GM19043 (cell line): Measurements from ENCODE around the gene GGT1.
"Not testable (repeated sequence)": the region's sequence is repeated elsewhere in the genome, so short reads cannot be mapped to it uniquely, and the experiment has no call there.

Experiments
- ATAC-seq: cut with Tn5 transposase; IDR thresholded peaks from one replicate; pipeline ENCODE4 v1.9.1; 2021; ENCODE audit warnings: low read depth; ENCODE audit not compliant: unreplicated experiment

The GGT1 gene

GRCh38 chr22:24602847-24603769 lies at the start of gene GGT1:
TSS of gene GGT1 (plus strand) at chr22:24603193. CDS start at chr22:24611082, 7,889 bp downstream.
- ATAC-seq = not testable (repeated sequence)

- ATAC-seq = no peak
Measured at GRCh38 chr22:24553597-24554312, 49.2 kb upstream of the GGT1 start.

GRCh38 chr22:24554313-24555164 lies 48.5 kb upstream of the GGT1 start, which contains the start of gene GUCD1:
TSS of gene GUCD1 (minus strand) at chr22:24555138. CDS start at chr22:24554991, 147 bp downstream.
- peak; percentile 17 for ATAC-seq

- ATAC-seq = peak; percentile 67
Measured at GRCh38 chr22:24555165-24556039, 47.6 kb upstream of the GGT1 start, which contains the start of gene SNRPD3. TSS of gene SNRPD3 (plus strand) at chr22:24555999. CDS start at chr22:24557675, 1,676 bp downstream.

- ATAC-seq = no peak
Measured at GRCh38 chr22:24559471-24559870, 43.5 kb upstream of the GGT1 start.

DNA sequence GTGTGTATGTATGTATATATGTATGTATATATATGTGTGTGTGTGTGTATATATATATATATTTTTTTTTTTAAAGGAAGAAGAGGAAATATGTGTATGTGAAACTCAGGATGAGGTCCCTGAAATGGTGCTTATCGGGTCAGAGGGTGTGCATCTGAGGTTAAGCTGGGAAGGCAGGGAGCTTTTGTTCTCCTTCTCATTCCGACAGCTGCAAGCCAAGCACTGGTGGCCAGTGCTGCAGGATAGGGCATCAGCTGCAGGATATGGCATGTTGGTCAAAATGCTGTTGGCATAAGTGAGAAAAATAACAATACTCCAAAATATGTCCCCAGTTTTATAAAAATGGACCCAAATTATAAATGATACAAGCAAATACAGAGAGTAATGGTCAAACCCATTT lies 39.7 kb upstream of the GGT1 start:
- ATAC-seq = no peak

- no peak for ATAC-seq
Measured at GRCh38 chr22:24564376-24565058, 38.5 kb upstream of the GGT1 start.

DNA sequence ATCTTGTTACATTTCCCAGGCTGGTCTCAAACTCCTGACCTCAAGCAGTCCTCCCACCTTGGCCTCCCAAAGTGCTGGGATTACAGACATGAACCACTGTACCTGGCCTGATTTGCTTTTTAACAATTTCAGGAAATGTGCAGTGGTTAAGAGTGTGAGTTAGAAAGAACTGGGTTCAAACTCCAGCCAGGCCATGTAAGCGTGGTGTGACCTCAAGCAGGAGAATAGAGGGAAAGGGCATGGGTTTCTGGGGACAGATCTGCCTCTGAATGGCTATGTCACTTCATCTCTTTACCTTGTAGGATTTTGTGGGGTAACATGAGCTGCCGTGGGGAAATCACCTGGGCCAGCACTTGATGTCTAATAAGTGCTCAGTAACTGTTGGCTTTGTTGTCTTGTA lies 37.9 kb upstream of the GGT1 start:
- ATAC-seq = no peak

DNA sequence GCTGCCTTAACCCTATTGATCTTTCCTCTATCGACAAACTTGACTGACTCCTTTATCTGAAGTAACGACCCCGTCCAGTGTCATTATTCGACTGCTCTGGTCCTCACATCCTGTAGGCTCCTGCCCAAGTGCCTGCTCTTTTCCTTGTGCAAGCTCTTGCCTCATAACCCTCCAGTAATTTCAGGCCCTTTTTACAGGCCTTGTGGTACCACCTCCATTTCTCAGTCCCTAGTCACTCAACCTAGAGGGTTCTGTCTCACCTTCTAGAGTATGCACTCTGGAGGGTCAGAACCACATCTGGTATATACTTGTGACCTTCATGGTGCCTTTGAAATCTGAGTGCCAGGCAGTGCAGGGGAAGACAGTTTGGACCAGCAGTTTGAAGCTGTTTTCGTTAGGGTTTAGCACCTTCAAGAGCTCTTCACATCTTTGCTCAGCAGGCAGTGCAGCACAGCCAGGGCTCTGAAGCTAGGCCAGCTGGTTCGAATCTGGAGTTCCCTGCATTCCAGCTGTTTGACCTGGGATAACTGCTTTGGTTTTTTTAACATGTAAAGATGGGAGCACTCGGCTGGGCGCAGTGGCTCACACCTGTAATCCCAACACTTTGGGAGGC lies 36.0 kb upstream of the GGT1 start:
- no peak for ATAC-seq

DNA sequence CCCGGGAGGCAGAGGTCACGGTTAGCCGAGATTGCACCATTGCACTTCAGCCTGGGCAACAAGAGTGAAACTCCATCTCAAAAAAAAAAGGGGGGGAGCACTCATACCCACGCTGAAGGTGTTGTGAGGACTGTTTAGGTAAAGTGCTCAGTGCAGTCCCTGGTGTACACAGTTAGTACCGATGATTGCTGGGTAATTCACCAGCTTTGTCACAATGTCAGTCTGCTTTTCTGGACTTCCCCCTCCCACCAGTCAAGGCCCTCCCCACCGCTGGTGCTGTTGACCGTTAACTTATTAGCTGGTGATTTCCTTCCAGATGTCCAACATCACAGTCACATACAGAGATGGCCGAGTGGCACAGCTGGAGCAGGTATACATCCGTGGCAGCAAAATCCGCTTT lies 35.3 kb upstream of the GGT1 start:
- no peak for ATAC-seq

DNA sequence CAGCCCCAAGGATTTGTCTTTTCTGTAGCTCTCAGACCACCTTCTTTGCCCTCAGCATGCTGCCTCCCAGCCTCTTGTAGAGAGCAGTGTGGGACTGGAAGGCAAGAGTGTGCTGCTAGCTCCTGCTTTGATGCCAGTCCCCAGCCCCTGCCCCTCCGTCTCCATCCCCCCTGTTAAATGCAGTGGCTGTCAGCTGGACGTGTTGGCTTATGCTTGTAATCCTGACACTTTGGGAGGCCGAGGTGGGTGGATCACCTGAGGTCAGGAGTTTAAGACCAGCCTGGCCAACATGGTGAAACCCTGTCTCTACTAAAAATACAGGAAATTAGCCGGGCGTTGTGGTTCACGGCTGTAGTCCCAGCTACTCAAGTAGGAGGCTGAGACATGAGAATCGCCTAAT lies 31.7 kb upstream of the GGT1 start:
- no peak for ATAC-seq

DNA sequence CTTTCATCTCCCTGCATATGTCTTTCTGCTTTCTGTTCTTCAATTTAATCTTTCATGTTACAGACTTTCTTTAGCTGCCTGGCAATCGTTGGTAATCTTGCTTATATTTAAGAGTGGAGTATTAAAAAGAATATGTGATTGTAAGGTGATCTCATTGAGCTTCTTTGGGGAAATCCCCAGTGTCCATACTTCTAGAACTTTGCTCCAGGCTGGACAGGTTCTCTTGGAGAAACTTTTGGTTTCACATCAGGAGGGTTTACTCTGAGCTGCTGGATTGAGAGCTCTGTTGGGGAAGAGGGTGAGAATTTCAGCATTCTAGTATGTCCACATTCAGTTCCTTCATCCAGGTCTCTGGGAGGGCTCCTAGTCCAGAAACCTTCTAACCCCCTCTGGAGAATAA lies 26.2 kb upstream of the GGT1 start:
- no peak for ATAC-seq

DNA sequence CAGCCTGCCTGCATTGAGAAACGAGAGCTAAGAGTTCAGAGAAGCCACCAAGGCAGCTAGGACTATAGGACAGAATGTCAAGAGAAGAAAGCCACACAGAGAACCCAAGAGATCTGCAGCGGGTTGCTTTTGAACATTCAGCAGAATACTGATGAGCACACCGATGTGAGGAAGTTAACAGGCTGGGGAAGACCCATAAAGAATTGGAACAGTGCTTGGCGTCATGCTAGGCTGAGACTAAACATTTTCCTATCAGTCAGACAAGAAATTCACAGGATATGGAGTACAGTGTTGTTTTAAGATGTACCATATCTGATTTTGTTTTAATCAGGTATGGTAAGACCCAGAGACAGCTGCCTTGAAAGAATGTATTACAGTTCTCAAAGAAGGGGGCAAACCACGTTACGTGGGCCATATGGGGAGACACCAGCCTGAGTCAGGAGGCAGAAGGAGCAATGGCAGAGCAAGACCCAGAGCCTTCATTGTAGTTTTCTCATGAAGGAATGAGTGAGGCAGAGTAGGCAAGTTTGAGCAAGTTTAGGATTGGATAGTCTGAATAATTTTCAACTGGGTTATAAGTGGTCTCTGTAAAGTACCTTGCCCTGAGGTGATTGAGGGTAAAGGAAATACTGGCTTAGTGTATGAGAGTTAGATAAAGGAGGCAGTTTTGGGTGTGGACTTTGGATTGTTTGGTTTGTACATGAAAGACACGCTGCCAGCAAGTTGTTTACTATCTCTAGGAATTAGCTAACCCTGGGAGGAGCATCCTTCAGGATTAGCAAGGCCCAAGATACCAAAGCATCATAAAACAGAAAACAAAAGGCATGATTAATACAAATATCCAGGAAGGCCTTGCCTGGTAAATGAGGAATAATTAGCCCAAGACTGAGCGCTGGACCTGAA lies 24.4 kb upstream of the GGT1 start:
- ATAC-seq = no peak

- no peak for ATAC-seq
Measured at GRCh38 chr22:24579258-24579601, 23.8 kb upstream of the GGT1 start.

DNA sequence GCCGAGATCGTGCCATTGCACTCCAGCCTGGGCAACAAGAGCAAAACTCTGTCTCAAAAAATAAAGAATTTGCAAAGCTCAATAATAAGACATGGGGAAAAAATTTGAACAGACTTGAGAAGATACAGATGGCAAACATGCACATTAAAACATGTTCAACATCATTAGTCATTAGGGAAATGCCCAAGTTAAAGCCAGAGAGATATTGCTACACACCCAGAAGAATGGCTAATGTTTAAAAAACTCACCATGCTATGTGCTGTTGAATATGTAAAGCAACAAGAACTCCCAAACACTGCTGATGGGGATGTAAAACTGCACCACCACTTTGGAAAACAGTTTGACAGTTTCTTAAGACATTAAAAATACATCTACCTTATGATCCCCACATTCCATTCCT lies 22.7 kb upstream of the GGT1 start:
- ATAC-seq = no peak

DNA sequence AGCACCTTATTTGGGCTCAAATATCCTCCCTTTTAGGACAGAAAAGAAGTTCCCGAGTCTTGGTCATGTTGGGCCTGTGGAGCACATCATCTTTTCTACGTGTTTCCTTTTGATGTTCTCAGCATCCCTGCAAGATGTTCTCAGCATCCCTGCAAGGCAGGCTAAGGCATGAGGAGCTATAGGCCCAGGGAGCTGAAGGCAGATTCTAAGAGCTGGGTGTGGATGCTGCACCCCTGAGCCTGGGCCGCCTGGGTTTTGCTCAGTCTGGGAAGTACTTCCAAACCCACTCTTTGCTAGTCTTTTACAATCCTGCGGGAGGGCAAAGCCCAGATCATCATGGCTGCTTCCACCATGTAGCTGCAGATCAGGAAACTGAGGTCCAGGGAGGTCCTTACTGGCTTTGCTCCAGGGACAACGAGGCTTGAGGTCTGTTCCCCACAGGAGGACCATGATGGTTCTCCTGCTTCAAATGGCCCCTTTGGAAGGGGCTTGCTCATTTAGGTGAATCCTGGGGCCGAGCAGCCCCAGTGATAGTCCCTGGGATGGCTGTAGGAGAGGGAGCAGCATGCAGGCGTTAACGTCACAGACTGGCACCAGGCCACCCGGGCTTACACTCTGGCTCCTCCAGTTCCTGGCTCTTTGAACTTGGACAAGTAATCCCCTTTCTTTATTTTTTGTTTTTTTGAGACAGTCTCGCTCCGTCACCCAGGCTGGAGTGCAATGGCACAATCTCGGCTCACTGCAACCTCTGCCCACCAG lies 20.8 kb upstream of the GGT1 start:
- ATAC-seq = no peak
